Endothelial cell of umbilical vein (primary cell): Measurements from ENCODE around the gene KLRK1. TPM values are rescaled to one million over a fixed set of nuclear protein-coding genes. Genes with fewer than 3 reads are reported as not detected.
"Not testable (repeated sequence)": the region's sequence is repeated elsewhere in the genome, so short reads cannot be mapped to it uniquely, and the experiment has no call there.

ENCODE experiments used
- BruUV-seq: library from RNA; stranded (reverse); fragments of 400-500 nt; replicated peaks from 2 replicates; lab custom pipeline; 2021; lab: Mats Ljungman, UMichigan
- CTCF ChIA-PET: fragments of 300-600, 350-600 bp; sonication (Branson Sonifier 250); formaldehyde crosslinking; loops from one replicate; lab custom pipeline; 2021; ENCODE audit warnings: antibody characterized with exemption, inconsistent platforms; lab: Charles Lee
- POLR2A ChIA-PET: fragments of 300-600, 350-600 bp; sonication (Branson Sonifier 250); formaldehyde crosslinking; loops from one replicate; lab custom pipeline; 2021; ENCODE audit warnings: antibody characterized with exemption, inconsistent platforms; lab: Charles Lee
- DNase-seq: peaks from one replicate; pipeline ENCODE4 v3.0.0-alpha.2; 2011; ENCODE audit warnings: low read depth, low spot score
- FAIRE-seq: peaks from 2 replicates; lab custom pipeline; 2011; peaks lifted over from hg19 to GRCh38; lab: Jason Lieb, UNC
- H2AFZ ChIP-seq: 2 replicates; pipeline ENCODE4 v1.6.0; 2012; ENCODE audit warnings: low read depth, low read length, control low read depth, inconsistent platforms
- H3K27ac ChIP-seq: 2 replicates; pipeline ENCODE4 v1.5.1; 2011; ENCODE audit warnings: low read depth, mild to moderate bottlenecking, control low read depth, low read length, moderate library complexity; ENCODE audit not compliant: insufficient read depth
- H3K27me3 ChIP-seq, 2 experiments: 2 replicates each; pipeline versions ENCODE4 v1.6.0 to v1.6.1; 2011; ENCODE audit warnings: low read length in 2 of 2, mixed read lengths in 1 of 2; ENCODE audit not compliant: control insufficient read depth in 2 of 2, insufficient read depth in 2 of 2
- H3K36me3 ChIP-seq, 2 experiments: 2 replicates in 1 of 2; 3 replicates in 1 of 2; pipeline ENCODE4 v1.5.1; 2011; ENCODE audit warnings: low read length in 2 of 2, mild to moderate bottlenecking in 1 of 2, moderate library complexity in 1 of 2; ENCODE audit not compliant: control insufficient read depth in 2 of 2, insufficient read depth in 2 of 2; ENCODE audit errors: extremely low read depth in 1 of 2
- H3K4me1 ChIP-seq: 3 replicates; pipeline ENCODE4 v1.5.1; 2011; ENCODE audit warnings: mild to moderate bottlenecking, low read length; ENCODE audit not compliant: control insufficient read depth, insufficient read depth; ENCODE audit errors: extremely low read depth
- H3K4me2 ChIP-seq: 2 replicates; pipeline ENCODE4 v1.6.1; 2011; ENCODE audit warnings: low read length, control low read depth, mixed read lengths; ENCODE audit not compliant: insufficient read depth
- H3K4me3 ChIP-seq, 3 experiments: fragments of 200-600 bp in 1 of 3; sonication (generic), shearing (Covaris generic) in 1 of 3; replicated peaks in 1 of 3; 2 replicates each; pipeline ENCODE4 v1.5.1; 2011 to 2016; ENCODE audit warnings: control low read depth in 3 of 3, low read length in 3 of 3, mild to moderate bottlenecking in 2 of 3, inconsistent platforms in 1 of 3, low read depth in 1 of 3, moderate library complexity in 1 of 3; ENCODE audit not compliant: insufficient read depth in 1 of 3
- H3K79me2 ChIP-seq: 2 replicates; pipeline ENCODE4 v1.6.0; 2012; ENCODE audit warnings: low read length, inconsistent platforms; ENCODE audit not compliant: control insufficient read depth, insufficient read depth
- H3K9ac ChIP-seq: replicated peaks from 2 replicates; pipeline ENCODE3; 2011; ENCODE audit warnings: low read length, control low read depth; ENCODE audit not compliant: insufficient read depth; ENCODE audit errors: extremely low read depth
- H3K9me1 ChIP-seq: replicated peaks from 3 replicates; pipeline ENCODE4 v1.6.0; 2011; ENCODE audit warnings: mild to moderate bottlenecking, low read length; ENCODE audit not compliant: control insufficient read depth, insufficient read depth; ENCODE audit errors: extremely low read depth
- H3K9me3 ChIP-seq: replicated peaks from 2 replicates; pipeline ENCODE4 v1.5.1; 2012; ENCODE audit warnings: low read length, inconsistent platforms; ENCODE audit not compliant: control insufficient read depth, insufficient read depth
- H4K20me1 ChIP-seq: replicated peaks from 2 replicates; pipeline ENCODE3; 2011; ENCODE audit warnings: mild to moderate bottlenecking, low read length; ENCODE audit not compliant: control insufficient read depth, insufficient read depth; ENCODE audit errors: extremely low read depth
- CTCF ChIP-seq, 2 donors: IDR thresholded peaks; 1 replicate in 1 of 2; 2 replicates in 1 of 2; pipeline ENCODE4 v1.5.1; 2011; ENCODE audit warnings: low read length in 2 of 2, mild to moderate bottlenecking in 2 of 2, moderate library complexity in 2 of 2, control low read depth in 1 of 2, inconsistent platforms in 1 of 2, low read depth in 1 of 2; ENCODE audit not compliant: insufficient read depth in 1 of 2; ENCODE audit errors: extremely low read depth in 1 of 2
- EZH2 ChIP-seq: IDR thresholded peaks from 2 replicates; pipeline ENCODE4 v1.6.1; 2012; ENCODE audit warnings: borderline replicate concordance, low read depth, mild to moderate bottlenecking, moderate library complexity, low read length, inconsistent platforms; ENCODE audit not compliant: severe bottlenecking
- FOS ChIP-seq: IDR thresholded peaks from 2 replicates; pipeline ENCODE4 v1.6.1; 2011; ENCODE audit warnings: mild to moderate bottlenecking, low read length, moderate library complexity, borderline replicate concordance; ENCODE audit not compliant: insufficient read depth
- GATA2 ChIP-seq: IDR thresholded peaks from 2 replicates; pipeline ENCODE4 v1.7.0; 2011; ENCODE audit warnings: low read depth, mild to moderate bottlenecking, moderate library complexity, mixed read lengths, low read length; ENCODE audit not compliant: insufficient read length, insufficient read depth
- JUN ChIP-seq: IDR thresholded peaks from 2 replicates; pipeline ENCODE4 v1.6.1; 2011; ENCODE audit warnings: borderline replicate concordance, low read depth; ENCODE audit not compliant: insufficient read length, insufficient read depth
- MYC ChIP-seq: IDR thresholded peaks from one replicate; pipeline ENCODE4 v1.6.1; 2011; ENCODE audit warnings: mild to moderate bottlenecking, low read depth, low read length
- POLR2A ChIP-seq: IDR thresholded peaks from 2 replicates; pipeline ENCODE4 v1.6.1; 2012; ENCODE audit warnings: low read depth, mild to moderate bottlenecking, control low read depth, low read length
- POLR2AphosphoS5 ChIP-seq: IDR thresholded peaks from 2 replicates; pipeline ENCODE4 v1.6.1; 2012; ENCODE audit warnings: low read depth, mild to moderate bottlenecking, control low read depth, low read length, moderate library complexity; ENCODE audit not compliant: insufficient read depth
- dilution Hi-C: fragments of 300-500 bp; cut with MboI; formaldehyde crosslinking; loops from one replicate; pipeline ENCODE4 v1.15.0; 2019; ENCODE audit warnings: low sequenced_read_pairs; ENCODE audit not compliant: extremely low pct_ligation_motif_present
- intact Hi-C: fragments of 100-400 bp; cut with micrococcal nuclease; formaldehyde crosslinking; loops from one replicate; pipeline ENCODE4 v1.10.0; 2022
- polyA plus RNA-seq, 4 experiments: library from polyadenylated mRNA; depleted of rRNA in 3 of 4; stranded (reverse) in 3 of 4; unstranded in 1 of 4; fragments of >200 nt; gene quantifications; 2 replicates each; pipeline versions ENCODE4 v1.2.1 to v1.2.3, GENCODE V29; 2011 to 2012; ENCODE audit warnings: missing spikeins in 1 of 4
- total RNA-seq: library from RNA; stranded (reverse); gene quantifications from 2 replicates; pipeline ENCODE4 v1.2.3, GENCODE V29; 2021
- TF ChIP-seq, protein P1 (sequence below): IDR thresholded peaks from 2 replicates; pipeline ENCODE4 v1.6.1; 2011; ENCODE audit not compliant: insufficient read depth, insufficient read length

KLRK1 gene
- total and polyA plus RNA-seq, 2 donors (not counting 3 experiments of a cell fraction or from before 2014, with no cell fraction given): not detected

- H3K27ac ChIP-seq: no peak overlapping the region
- H2AFZ ChIP-seq: no peak overlapping the region
- ChIA-PET CTCF (interaction anchor here (0.8 kb wide), 1 partner anchor 23 kb away, joined by 4 read pairs; no protein-coding TSS in a partner anchor), POLR2A (no interaction called here)
- no peak overlapping the region for H3K4me3 ChIP-seq
- H3K27me3 ChIP-seq: no peaks in the 10 kb centered on the region
- dilution Hi-C loops (no loop called here), intact Hi-C loops (loop anchor here (5.0 kb wide), 1 partner anchor 108 kb away; no protein-coding TSS in a partner anchor)
- DNase-seq: no peak
- H3K79me2 ChIP-seq: no peaks in the 10 kb centered on the region
- no peak for FAIRE-seq
- no peak overlapping the region for H3K9ac ChIP-seq
- no peaks in the 10 kb centered on the region for H3K36me3 ChIP-seq
- no peaks in the 10 kb centered on the region for H3K9me1 ChIP-seq
- no peak overlapping the region for H3K4me2 ChIP-seq
- TF ChIP-seq EZH2: no peak
- no peak for TF ChIP-seq MYC
- no peak for TF ChIP-seq POLR2AphosphoS5
- no peak for TF ChIP-seq CTCF (IDR thresholded peaks at IDR 0.05; ENCODE audit: extremely low read depth in 1 of 2, insufficient read depth in 1 of 2, low read depth in 1 of 2, low read length in 2 of 2)
- TF ChIP-seq POLR2A: no peak
- no peak for TF ChIP-seq GATA2
- TF ChIP-seq JUN: no peak
- TF ChIP-seq, protein P1, sequence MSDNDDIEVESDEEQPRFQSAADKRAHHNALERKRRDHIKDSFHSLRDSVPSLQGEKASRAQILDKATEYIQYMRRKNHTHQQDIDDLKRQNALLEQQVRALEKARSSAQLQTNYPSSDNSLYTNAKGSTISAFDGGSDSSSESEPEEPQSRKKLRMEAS: no peak
- no peak for TF ChIP-seq FOS
- no TSS peak for BruUV-seq
- H4K20me1 ChIP-seq: no peaks in the 10 kb centered on the region
- peaks cover 2% of the 10 kb centered on the region for H3K4me1 ChIP-seq
- no peaks in the 10 kb centered on the region for H3K9me3 ChIP-seq
Observed at GRCh38 chr12:10388624-10389413, 1.0 kb downstream of the KLRK1 start.

- CTCF ChIA-PET: interaction anchor here (0.7 kb wide), 1 partner anchor 8 kb away, joined by 3 read pairs; no protein-coding TSS in a partner anchor
- H3K79me2 ChIP-seq, H3K36me3 ChIP-seq, H3K9ac ChIP-seq, BruUV-seq, H3K27me3 ChIP-seq, H3K4me1 ChIP-seq, FAIRE-seq, H4K20me1 ChIP-seq, H2AFZ ChIP-seq, H3K27ac ChIP-seq, H3K4me3 ChIP-seq, H3K9me3 ChIP-seq, H3K9me1 ChIP-seq, dilution Hi-C loops, POLR2A ChIA-PET, DNase-seq, H3K4me2 ChIP-seq: not testable (repeated sequence)
- intact Hi-C loops: loop anchor here (5.0 kb wide), 1 partner anchor 110 kb away; no protein-coding TSS in a partner anchor
Observed at GRCh38 chr12:10387498-10387897, 2.3 kb downstream of the KLRK1 start.
